ENCODE measurements around the gene EMID1. TPM values are rescaled to one million over a fixed set of nuclear protein-coding genes. Genes with fewer than 3 reads are reported as not detected.

The EMID1 gene
- polyA plus RNA-seq, 6 donors from 2014 or later, result not detected

DNA sequence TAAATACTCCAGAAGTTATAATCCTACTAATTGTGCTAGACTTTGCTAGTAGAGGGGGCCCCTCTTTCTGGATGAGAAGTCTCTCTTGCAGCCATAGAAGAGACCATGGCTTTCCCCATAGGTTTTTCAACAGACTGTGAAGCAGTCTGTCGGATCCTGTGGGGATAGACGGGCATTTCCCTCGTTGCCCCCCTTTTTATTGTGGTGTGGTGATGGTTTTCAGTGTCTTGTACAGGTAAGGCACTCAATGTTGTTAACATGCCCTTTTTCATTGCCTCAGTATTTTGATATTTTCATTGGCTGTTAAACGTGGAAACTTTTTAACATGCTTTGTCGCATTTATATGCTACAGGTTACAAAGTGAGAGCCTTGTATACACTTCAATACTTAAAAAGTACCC lies 84.4 kb downstream of the EMID1 start:
- DNase-seq (no peak), ATAC-seq (ENCODE audit: low read depth in 2 of 2) (no peak)
- Mint-ChIP-seq H3K4me1 (peaks cover 0 to 9% (median 5%) of the 10 kb centered on the region in 3 donors), H3K27me3 (no peaks in the 10 kb centered on the region), H3K9me3 (no peaks in the 10 kb centered on the region), H3K36me3 (peaks cover 26 to 40% of the 10 kb centered on the region in 2 donors), H3K4me3 (no peak overlapping the region), H3K27ac (no peak overlapping the region)

DNA sequence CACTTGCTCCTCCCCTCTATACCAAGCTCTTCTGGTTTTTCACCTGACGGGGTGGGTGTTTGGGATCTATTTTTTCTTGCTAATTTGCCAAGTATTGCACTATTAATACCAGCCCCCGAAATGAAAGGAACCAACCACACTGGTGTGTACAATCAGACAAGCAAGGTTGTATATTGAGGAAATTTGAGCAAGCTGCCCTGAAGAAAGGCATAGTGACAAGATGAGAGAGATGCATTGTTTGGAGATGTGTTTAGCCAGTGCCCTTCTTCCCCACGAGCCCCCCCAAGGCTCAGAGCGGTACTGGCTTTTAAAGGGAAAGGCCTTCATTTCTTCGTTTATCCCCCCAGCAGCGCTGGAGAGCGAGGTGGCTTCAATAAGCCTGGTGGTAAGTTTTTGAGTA lies 85.5 kb downstream of the EMID1 start:
- ATAC-seq (ENCODE audit: low read depth in 2 of 2) (no peak), DNase-seq (no peak)
- Mint-ChIP-seq H3K27ac (peak overlapping the region in 1 of 6 donors; percentile 57), H3K9me3 (no peaks in the 10 kb centered on the region), H3K27me3 (no peaks in the 10 kb centered on the region), H3K36me3 (peaks cover 31 to 40% of the 10 kb centered on the region in 2 donors), H3K4me1 (peaks cover 0 to 9% (median 5%) of the 10 kb centered on the region in 3 donors), H3K4me3 (no peak overlapping the region)

DNA sequence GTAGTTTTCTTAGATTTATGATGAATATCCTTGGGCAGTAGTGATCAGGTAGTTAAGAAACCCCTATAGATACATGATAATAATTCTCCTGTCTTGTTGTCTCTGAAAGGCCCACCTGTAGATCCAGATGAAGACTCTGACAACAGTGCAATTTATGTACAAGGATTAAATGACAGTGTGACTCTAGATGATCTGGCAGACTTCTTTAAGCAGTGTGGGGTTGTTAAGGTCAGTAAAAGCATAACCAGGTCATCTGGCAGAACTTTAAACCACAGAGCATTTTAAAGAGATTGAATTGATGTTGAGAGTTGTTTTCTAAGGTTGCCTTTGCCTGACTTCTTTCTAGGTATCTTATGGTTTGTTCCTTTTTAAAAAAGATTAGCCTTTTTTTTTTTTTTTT lies 86.7 kb downstream of the EMID1 start:
- peaks cover 25 to 33% of the 10 kb centered on the region in 2 donors for H3K36me3 Mint-ChIP-seq
- no peaks in the 10 kb centered on the region for H3K27me3 Mint-ChIP-seq

DNA sequence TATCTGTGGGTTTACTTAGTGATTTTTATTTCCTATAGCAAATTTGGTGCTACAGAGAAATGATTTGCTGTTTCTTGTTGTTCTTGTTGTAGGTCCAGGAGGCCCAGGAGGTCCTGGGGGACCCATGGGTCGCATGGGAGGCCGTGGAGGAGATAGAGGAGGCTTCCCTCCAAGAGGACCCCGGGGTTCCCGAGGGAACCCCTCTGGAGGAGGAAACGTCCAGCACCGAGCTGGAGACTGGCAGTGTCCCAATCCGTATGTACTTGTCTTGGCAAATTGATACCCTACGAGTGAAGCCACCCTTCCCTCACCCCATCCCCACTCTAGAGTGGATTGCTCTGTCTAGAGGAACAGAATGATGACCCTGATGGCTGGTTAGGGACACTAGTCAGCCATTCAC lies 92.9 kb downstream of the EMID1 start:
- DNase-seq (no peak), ATAC-seq (ENCODE audit: low read depth in 2 of 2) (no peak)
- H3K9me3 Mint-ChIP-seq, result no peaks in the 10 kb centered on the region
- peaks cover 6 to 10% (median 10%) of the 10 kb centered on the region in 3 donors for H3K4me1 Mint-ChIP-seq
- peak overlapping the region in 2 of 6 donors; percentile 47 to 69 for H3K27ac Mint-ChIP-seq
- no peaks in the 10 kb centered on the region for H3K27me3 Mint-ChIP-seq
- H3K4me3 Mint-ChIP-seq, result no peak overlapping the region
- peaks cover 21 to 29% of the 10 kb centered on the region in 2 donors for H3K36me3 Mint-ChIP-seq

More for the DNA sequence above, 86.7 kb downstream of the EMID1 start:
- DNase-seq, result no peak
- ATAC-seq (ENCODE audit: low read depth in 2 of 2), result no peak
- Mint-ChIP-seq H3K27ac (peak overlapping the region in 2 of 6 donors; percentile 32 to 53), H3K4me1 (peaks cover 0 to 5% (median 5%) of the 10 kb centered on the region in 3 donors), H3K9me3 (no peaks in the 10 kb centered on the region), H3K4me3 (no peak overlapping the region)

DNA sequence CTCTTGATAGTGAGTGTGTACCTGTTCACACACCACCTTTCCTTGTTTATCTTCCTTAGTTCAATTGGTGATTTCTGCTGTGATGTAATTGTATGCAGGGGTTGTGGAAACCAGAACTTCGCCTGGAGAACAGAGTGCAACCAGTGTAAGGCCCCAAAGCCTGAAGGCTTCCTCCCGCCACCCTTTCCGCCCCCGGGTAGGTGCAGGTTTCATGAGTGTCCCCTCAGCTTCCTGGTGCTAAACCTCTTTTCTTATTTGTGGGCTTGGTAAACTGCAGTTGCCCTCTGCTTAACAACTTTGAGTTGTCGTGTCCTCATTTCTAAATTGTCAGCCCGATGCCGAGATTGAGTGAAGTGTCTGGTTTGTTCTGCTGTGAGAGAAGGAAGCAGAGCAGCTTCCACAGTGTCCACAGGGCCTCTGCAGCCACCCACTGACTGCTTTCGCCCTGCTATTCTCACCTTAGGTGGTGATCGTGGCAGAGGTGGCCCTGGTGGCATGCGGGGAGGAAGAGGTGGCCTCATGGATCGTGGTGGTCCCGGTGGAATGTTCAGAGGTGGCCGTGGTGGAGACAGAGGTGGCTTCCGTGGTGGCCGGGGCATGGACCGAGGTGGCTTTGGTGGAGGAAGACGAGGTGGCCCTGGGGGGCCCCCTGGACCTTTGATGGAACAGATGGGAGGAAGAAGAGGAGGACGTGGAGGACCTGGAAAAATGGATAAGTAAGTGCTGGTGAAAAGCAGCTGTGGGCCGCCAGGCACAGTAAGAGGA lies 93.6 kb downstream of the EMID1 start:
- Mint-ChIP-seq H3K9me3 (no peaks in the 10 kb centered on the region), H3K36me3 (peaks cover 21 to 29% of the 10 kb centered on the region in 2 donors)

DNA sequence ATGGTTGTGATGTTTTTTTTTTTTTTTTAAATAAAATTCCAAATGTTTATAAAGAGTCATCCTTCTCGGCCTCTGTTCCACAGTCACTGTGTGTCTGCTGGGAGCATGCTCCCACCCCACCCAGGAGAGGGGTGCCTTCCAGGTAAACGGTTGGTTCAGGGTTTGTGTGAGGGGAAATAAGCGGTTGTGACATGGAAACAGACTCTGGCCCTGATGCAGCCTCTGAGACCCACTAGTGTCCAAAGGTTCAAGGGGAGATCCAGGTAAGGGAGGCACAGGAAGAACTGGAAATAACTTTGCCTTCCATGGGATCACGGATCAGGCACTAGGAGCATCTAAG lies 94.7 kb downstream of the EMID1 start:
- DNase-seq, result no peak
- peaks cover 21 to 29% of the 10 kb centered on the region in 2 donors for H3K36me3 Mint-ChIP-seq

More for the DNA sequence above, 93.6 kb downstream of the EMID1 start:
- DNase-seq (no peak), ATAC-seq (ENCODE audit: low read depth in 2 of 2) (no peak)
- Mint-ChIP-seq H3K27me3 (peaks cover 0 to 3% (median under 1%) of the 10 kb centered on the region in 3 donors), H3K4me3 (no peak overlapping the region), H3K4me1 (peaks cover 11 to 17% (median 11%) of the 10 kb centered on the region in 3 donors), H3K27ac (peak overlapping the region in 3 of 6 donors; percentile 51 to 93 (median 54))

DNA sequence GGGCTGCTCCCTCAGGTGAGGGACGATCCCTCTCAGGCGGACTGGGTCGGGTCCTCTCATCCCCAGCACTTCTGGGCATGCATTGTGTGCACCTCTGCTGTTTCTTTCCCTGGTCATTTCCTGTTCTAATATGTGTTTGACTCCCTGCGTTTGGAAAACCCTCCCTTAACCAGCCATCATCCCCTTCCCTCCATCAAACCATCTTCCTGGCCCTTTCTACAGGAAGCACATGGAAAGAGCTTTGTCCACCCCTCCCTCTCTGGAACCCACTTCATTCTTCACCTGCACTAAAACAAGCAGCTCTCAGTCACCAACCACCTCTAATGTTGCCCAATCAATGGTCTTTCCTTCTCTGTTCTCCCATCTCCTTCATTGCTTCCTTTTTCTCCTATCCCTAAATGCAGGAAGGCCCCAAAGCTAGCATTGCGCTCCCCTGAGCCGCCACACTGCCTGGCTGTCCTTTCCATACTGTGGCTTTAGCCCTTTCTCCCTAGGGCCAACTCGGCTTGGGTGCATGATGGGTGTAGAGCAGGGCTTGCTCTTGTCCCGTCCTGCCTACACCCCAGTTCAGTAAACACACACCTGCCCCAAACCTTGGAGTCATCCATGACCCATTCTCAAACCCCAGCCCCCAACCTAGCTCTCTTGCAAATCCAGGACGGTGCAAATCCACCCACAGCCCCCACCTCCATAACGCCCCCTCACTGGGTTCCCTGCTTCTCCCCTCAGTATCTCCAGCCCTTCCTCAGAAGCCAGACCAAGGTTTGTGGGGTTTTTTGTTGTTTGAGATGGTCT lies 95.3 kb downstream of the EMID1 start:
- Mint-ChIP-seq H3K4me3 (no peak overlapping the region), H3K9me3 (no peaks in the 10 kb centered on the region), H3K4me1 (peaks cover 19 to 29% (median 20%) of the 10 kb centered on the region in 3 donors), H3K27ac (peak overlapping the region in 3 of 6 donors; percentile 47 to 79 (median 66)), H3K36me3 (peaks cover 17 to 29% of the 10 kb centered on the region in 2 donors), H3K27me3 (peaks cover 0 to 20% (median 18%) of the 10 kb centered on the region in 3 donors)
- ATAC-seq (ENCODE audit: low read depth in 2 of 2) (no peak), DNase-seq (no peak)

More for the DNA sequence above, 94.7 kb downstream of the EMID1 start:
- peaks cover 13 to 23% (median 17%) of the 10 kb centered on the region in 3 donors for H3K4me1 Mint-ChIP-seq
- peak overlapping the region in 2 of 6 donors; percentile 47 to 66 for H3K27ac Mint-ChIP-seq
- no peaks in the 10 kb centered on the region for H3K9me3 Mint-ChIP-seq
- no peak for ATAC-seq (ENCODE audit: low read depth in 2 of 2)
- no peak overlapping the region for H3K4me3 Mint-ChIP-seq
- peaks cover 0 to 14% (median 12%) of the 10 kb centered on the region in 3 donors for H3K27me3 Mint-ChIP-seq

DNA sequence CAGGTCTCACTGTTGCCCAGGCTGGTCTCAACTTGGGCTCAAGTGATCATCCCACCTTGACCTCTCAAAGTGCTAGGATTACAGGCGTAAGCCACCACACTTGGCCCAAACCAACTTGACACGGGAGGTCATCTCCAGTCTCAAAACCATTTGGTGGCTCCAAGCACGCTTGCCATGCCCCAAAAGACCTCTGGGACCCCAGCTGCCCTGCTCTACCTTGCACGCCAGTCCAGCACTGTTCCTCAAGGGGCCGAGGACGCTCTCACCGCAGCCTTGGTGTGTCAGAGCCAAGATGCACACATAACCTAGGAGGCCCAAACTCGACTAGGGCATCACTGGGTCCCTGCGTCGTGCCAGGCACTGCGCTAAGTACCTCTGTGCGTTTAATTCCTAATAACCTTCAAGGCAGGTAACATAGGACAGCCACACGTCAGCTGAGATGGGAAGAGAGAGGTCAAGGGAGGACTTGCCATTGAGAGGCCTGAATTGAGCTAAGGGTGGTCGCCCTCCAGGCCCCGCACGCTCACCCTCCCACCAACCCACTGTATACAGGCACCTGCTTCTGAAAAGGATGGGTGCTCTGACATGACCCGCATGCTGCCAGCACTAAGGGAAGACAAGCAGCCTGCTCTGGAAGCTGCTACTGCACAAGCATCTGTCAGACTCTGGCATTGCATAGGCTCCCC lies 96.2 kb downstream of the EMID1 start:
- Mint-ChIP-seq H3K36me3 (peaks cover 16 to 29% of the 10 kb centered on the region in 2 donors), H3K9me3 (no peaks in the 10 kb centered on the region), H3K4me3 (no peak overlapping the region), H3K4me1 (peaks cover 21 to 37% (median 23%) of the 10 kb centered on the region in 3 donors), H3K27me3 (peaks cover 5 to 27% (median 24%) of the 10 kb centered on the region in 3 donors), H3K27ac (peak overlapping the region in 1 of 6 donors; percentile 66)
- ATAC-seq (ENCODE audit: low read depth in 2 of 2), result no peak
- DNase-seq, result no peak

GRCh38 chr22:29302402-29302680 lies 96.6 kb downstream of the EMID1 start:
- DNase-seq, result no peak
- no peaks in the 10 kb centered on the region for H3K9me3 Mint-ChIP-seq
- peaks cover 16 to 28% of the 10 kb centered on the region in 2 donors for H3K36me3 Mint-ChIP-seq
- H3K4me1 Mint-ChIP-seq, result peaks cover 23 to 37% (median 23%) of the 10 kb centered on the region in 3 donors
- no peak overlapping the region for H3K27ac Mint-ChIP-seq
- H3K4me3 Mint-ChIP-seq, result no peak overlapping the region
- peaks cover 6 to 28% (median 27%) of the 10 kb centered on the region in 3 donors for H3K27me3 Mint-ChIP-seq
- ATAC-seq (ENCODE audit: low read depth in 2 of 2), result no peak

DNA sequence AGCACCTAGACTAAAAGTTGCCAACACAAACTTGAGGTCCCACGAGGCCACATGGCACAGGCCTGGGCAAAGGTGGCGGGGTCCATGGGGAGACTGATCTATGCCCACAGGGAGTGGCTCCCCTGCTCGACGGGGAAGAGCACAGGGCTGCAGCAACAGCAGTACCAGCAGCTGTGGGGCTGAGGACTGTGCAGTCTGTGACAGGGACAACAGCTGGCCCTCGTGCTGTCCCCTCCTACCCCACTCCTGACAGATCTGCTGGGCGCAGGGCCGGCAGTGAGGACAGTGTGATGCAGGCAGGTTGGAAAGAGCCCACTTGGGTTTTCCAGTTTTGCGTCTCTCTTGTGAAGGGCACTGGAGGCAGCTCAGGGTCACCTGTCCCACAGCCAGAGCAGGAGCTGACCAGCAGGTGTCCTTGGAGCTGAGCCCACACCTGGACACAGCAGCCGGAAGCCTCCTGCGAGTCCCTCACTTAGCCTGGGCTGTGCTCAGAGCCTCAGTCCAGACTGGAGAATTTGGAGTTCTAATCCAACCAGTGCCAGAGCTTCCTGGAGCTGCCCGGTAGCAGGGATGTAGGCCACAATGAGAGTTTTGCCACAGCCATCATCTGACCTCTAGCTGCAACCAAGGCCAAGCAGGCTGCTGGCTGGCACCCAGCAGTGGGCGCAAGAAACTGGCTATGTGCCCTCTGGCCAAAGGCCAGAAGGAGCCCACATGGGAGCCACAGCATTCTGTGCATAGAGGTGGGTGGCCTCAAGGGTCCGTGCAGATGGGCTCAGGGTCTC lies 97.2 kb downstream of the EMID1 start:
- DNase-seq, result no peak
- no peak for ATAC-seq (ENCODE audit: low read depth in 2 of 2)
- Mint-ChIP-seq H3K4me3 (no peak overlapping the region), H3K27ac (no peak overlapping the region), H3K36me3 (peaks cover 11 to 22% of the 10 kb centered on the region in 2 donors), H3K27me3 (peaks cover 9 to 33% (median 31%) of the 10 kb centered on the region in 3 donors), H3K4me1 (peaks cover 25 to 37% (median 27%) of the 10 kb centered on the region in 3 donors), H3K9me3 (no peaks in the 10 kb centered on the region)

GRCh38 chr22:29305836-29306174 lies 100.1 kb downstream of the EMID1 start:
- no peak for DNase-seq
- Mint-ChIP-seq H3K4me1 (peaks cover 24 to 37% (median 27%) of the 10 kb centered on the region in 3 donors), H3K36me3 (peaks cover 0 to 6% of the 10 kb centered on the region in 2 donors), H3K9me3 (no peaks in the 10 kb centered on the region), H3K27ac (peak overlapping the region in 1 of 6 donors; percentile 33), H3K4me3 (peak overlapping the region; percentile 21 to 88 (median 81)), H3K27me3 (peaks cover 9 to 52% (median 31%) of the 10 kb centered on the region in 3 donors)
- ATAC-seq (ENCODE audit: low read depth in 2 of 2), result peak in 1 of 2 donors; percentile 3

DNA sequence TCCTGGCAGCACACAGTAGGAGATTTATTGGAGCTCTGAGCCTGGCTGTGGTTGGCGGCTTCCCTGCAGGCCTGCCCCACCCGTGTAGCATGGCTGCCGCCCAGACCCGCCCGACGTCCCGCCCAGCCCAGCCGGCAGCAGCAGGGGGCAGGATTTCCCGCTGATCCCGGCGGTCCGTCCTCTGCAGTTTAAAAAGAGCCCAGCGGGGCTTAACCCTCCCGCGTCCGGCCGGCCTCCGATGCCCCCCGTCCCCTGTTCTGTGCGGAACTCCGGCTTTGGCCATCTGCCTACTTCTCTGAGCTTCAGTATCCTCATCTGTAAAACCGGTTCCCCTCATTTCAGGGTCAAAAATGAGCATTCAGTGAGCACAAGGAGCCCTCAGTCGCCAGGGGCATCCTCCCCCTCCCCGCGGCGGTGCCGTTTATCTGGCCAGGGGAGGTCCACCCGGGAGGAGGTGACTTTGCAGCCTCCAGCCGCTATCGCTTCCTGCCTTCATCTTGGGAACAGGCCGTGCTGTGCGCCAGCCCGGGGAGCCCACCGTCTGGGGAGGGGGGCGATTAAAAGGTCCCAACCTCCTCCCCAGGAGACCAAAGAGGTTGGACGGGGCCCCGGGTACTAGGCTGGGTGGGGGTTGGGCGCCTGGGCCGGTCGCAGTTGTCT lies 100.6 kb downstream of the EMID1 start, which contains the start of gene GAS2L1:
Gene GAS2L1 (plus strand): TSS at position 476 of the 660 bp plus-strand sequence. CDS start 1,456 bp downstream, outside the sequence.
- H3K4me1 Mint-ChIP-seq, result peaks cover 19 to 33% (median 26%) of the 10 kb centered on the region in 3 donors
- no peaks in the 10 kb centered on the region for H3K9me3 Mint-ChIP-seq
- DNase-seq (peak; percentile 27), ATAC-seq (ENCODE audit: low read depth in 2 of 2) (peak; percentile 59 to 63)
- H3K4me3 Mint-ChIP-seq, result peak within 1 kb of the TSS; percentile 73 to 88 (median 83)
- peaks cover 9 to 57% (median 31%) of the 10 kb centered on the region in 3 donors for H3K27me3 Mint-ChIP-seq
- peaks cover 0 to 1% of the 10 kb centered on the region in 2 donors for H3K36me3 Mint-ChIP-seq
- peak within 1 kb of the TSS in 2 of 6 donors; percentile 27 to 33 for H3K27ac Mint-ChIP-seq

All from naive B cell (primary cell).